RWPE1 (cell line): ENCODE measurements around the gene NPM3.

Experiments used
- CTCF ChIA-PET: fragments of 350-600 bp; sonication (Branson Sonifier 250); formaldehyde crosslinking; extraction: SDS; loops from one replicate; lab custom pipeline; 2021; lab: Yijun Ruan, JAX
- POLR2A ChIA-PET: fragments of 400-600 bp; formaldehyde crosslinking; extraction: SDS; loops from one replicate; lab custom pipeline; 2020; ENCODE audit warnings: antibody characterized with exemption; ENCODE audit not compliant: low non-redundant PET; lab: Yijun Ruan, JAX
- DNase-seq: peaks from one replicate; pipeline ENCODE4 v3.0.0; 2012; ENCODE audit warnings: low spot score
- H3K27ac ChIP-seq: fragments of 450-650 bp; 2 replicates; pipeline ENCODE4 v1.5.1; 2017
- TF ChIP-seq, protein P1 (sequence below): fragments of 450-650 bp; conservative IDR thresholded peaks from 2 replicates; pipeline ENCODE4 v1.5.1; 2017; ENCODE audit warnings: low read depth, mild to moderate bottlenecking

The NPM3 gene

GRCh38 chr10:101772017-101772894, 11.0 kb downstream of the NPM3 start:
- TF ChIP-seq, protein P1, sequence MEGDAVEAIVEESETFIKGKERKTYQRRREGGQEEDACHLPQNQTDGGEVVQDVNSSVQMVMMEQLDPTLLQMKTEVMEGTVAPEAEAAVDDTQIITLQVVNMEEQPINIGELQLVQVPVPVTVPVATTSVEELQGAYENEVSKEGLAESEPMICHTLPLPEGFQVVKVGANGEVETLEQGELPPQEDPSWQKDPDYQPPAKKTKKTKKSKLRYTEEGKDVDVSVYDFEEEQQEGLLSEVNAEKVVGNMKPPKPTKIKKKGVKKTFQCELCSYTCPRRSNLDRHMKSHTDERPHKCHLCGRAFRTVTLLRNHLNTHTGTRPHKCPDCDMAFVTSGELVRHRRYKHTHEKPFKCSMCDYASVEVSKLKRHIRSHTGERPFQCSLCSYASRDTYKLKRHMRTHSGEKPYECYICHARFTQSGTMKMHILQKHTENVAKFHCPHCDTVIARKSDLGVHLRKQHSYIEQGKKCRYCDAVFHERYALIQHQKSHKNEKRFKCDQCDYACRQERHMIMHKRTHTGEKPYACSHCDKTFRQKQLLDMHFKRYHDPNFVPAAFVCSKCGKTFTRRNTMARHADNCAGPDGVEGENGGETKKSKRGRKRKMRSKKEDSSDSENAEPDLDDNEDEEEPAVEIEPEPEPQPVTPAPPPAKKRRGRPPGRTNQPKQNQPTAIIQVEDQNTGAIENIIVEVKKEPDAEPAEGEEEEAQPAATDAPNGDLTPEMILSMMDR: no peak
- no peak for DNase-seq
- no peak overlapping the region for H3K27ac ChIP-seq
- ChIA-PET CTCF (interaction anchor here (0.6 to 1.9 kb wide), 12 partner anchors 8 to 1229 kb away, joined by 3 to 8 read pairs (median 4); no protein-coding TSS in a partner anchor), POLR2A (no interaction called here)

DNA sequence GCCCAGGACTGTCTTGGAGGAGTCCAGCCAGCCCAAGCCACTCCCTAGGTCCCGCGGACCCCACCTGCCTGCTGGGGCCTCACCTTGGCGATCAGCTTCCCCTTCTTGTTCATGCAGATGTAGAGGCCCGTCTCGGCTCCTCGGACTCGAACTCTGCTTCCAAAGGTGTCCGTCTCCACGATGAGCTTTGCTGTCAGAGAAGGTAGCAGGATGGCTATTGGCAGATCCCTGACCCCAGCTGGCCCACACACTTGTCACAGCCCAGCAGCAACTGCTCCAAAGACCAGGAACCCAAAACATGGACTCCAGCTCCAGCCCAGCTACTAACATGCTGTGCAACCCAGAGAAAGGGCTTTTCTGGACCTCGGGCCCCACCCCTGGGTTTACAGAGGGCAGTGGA, 11.9 kb downstream of the NPM3 start:
- H3K27ac ChIP-seq: no peak overlapping the region
- TF ChIP-seq, protein P1: no peak
- ChIA-PET CTCF (interaction anchor here (0.7 to 1.9 kb wide), 4 partner anchors 9 to 235 kb away, joined by 3 to 8 read pairs (median 4); no protein-coding TSS in a partner anchor), POLR2A (no interaction called here)
- no peak for DNase-seq

GRCh38 chr10:101770331-101771215, 12.7 kb downstream of the NPM3 start:
- ChIA-PET POLR2A (no interaction called here), CTCF (interaction anchor here (0.7 to 1.9 kb wide), 4 partner anchors 10 to 234 kb away, joined by 3 to 8 read pairs (median 4); no protein-coding TSS in a partner anchor)
- no peak overlapping the region for H3K27ac ChIP-seq
- no peak for DNase-seq
- TF ChIP-seq, protein P1: no peak

- DNase-seq: no peak
- TF ChIP-seq, protein P1: no peak
- ChIA-PET CTCF (interaction anchor here (0.6 kb wide), 1 partner anchor 225 kb away, joined by 3 read pairs; no protein-coding TSS in a partner anchor), POLR2A (no interaction called here)
- H3K27ac ChIP-seq: no peak overlapping the region
Observed at GRCh38 chr10:101769541-101770180, 13.6 kb downstream of the NPM3 start.

GRCh38 chr10:101768791-101769170, 14.5 kb downstream of the NPM3 start:
- DNase-seq: no peak
- TF ChIP-seq, protein P1: no peak
- POLR2A ChIA-PET: no interaction called here
- H3K27ac ChIP-seq: no peak overlapping the region
- CTCF ChIA-PET: interaction anchor here (0.7 to 1.4 kb wide), 2 partner anchors 12 to 555 kb away, joined by 3 to 4 read pairs; no protein-coding TSS in a partner anchor
